Smooth muscle cell (in vitro differentiated cells): ENCODE measurements around the gene CERS2. TPM values are rescaled to one million over a fixed set of nuclear protein-coding genes. Genes with fewer than 3 reads are reported as not detected.

Experiments
- DNase-seq: peaks from one replicate; lab custom pipeline; 2025; ENCODE audit not compliant: unreplicated experiment; lab: John Stamatoyannopoulos, UW
- H2AFZ ChIP-seq: fragments of 200-600 bp; sonication (generic); 2 replicates; pipeline ENCODE4 v1.6.0; 2016; ENCODE audit warnings: antibody characterized with exemption, low read depth, mild to moderate bottlenecking
- H3F3A ChIP-seq: fragments of 200-600 bp; sonication (generic); 2 replicates; pipeline ENCODE4 v1.6.0; 2017; ENCODE audit warnings: antibody characterized with exemption, low read depth
- H3K27ac ChIP-seq: fragments of 200-600 bp; sonication (generic); 2 replicates; pipeline ENCODE4 v1.5.1; 2016; ENCODE audit warnings: low read depth, mild to moderate bottlenecking
- H3K27me3 ChIP-seq: fragments of 200-600 bp; sonication (generic); 2 replicates; pipeline ENCODE4 v1.6.1; 2016; ENCODE audit warnings: low read depth, mild to moderate bottlenecking
- H3K36me3 ChIP-seq: fragments of 200-600 bp; sonication (generic); 2 replicates; pipeline ENCODE4 v1.5.1; 2016; ENCODE audit warnings: low read depth
- H3K4me1 ChIP-seq: fragments of 200-600 bp; sonication (generic); 2 replicates; pipeline ENCODE4 v1.5.1; 2016; ENCODE audit warnings: low read depth
- H3K4me2 ChIP-seq: fragments of 200-600 bp; sonication (generic); 2 replicates; pipeline ENCODE4 v1.6.0; 2016; ENCODE audit warnings: mild to moderate bottlenecking
- H3K4me3 ChIP-seq: fragments of 200-600 bp; sonication (generic); 2 replicates; pipeline ENCODE4 v1.5.1; 2016; ENCODE audit warnings: mild to moderate bottlenecking
- H3K79me2 ChIP-seq: fragments of 200-600 bp; sonication (generic); 2 replicates; pipeline ENCODE4 v1.6.0; 2016; ENCODE audit warnings: low read depth, mild to moderate bottlenecking
- H3K9ac ChIP-seq: fragments of 200-600 bp; sonication (generic); 2 replicates; pipeline ENCODE4 v1.6.0; 2016; ENCODE audit warnings: low read depth
- H3K9me3 ChIP-seq: fragments of 200-600 bp; sonication (generic); replicated peaks from 2 replicates; pipeline ENCODE4 v1.5.1; 2016; ENCODE audit warnings: low read depth
- H4K20me1 ChIP-seq: fragments of 200-600 bp; sonication (generic); 2 replicates; pipeline ENCODE4 v1.6.0; 2016; ENCODE audit warnings: low read depth
- CTCF ChIP-seq: fragments of 200-600 bp; sonication (generic); IDR thresholded peaks from 2 replicates; pipeline ENCODE4 v1.5.1; 2017; ENCODE audit warnings: borderline replicate concordance, mild to moderate bottlenecking, antibody characterized with exemption; ENCODE audit not compliant: insufficient read depth, poor library complexity, severe bottlenecking
- WGBS: methylation state at CpG from one replicate; pipeline ENCODE4 v1.1.7; 2016; ENCODE audit warnings: low lambda C conversion rate; 5-methylcytosine and 5-hydroxymethylcytosine counted together
- polyA plus RNA-seq: library from polyadenylated mRNA; unstranded; fragments of >200 nt; fragmentation: Nextera tagmentation; extraction: Ambion mirVana; gene quantifications from 2 replicates; pipeline ENCODE4 v1.2.1, GENCODE V29; 2016
- small RNA-seq: library from RNA; depleted of rRNA; stranded (forward); fragments of <200 nt; gene quantifications from one replicate; pipeline ENCODE3, GENCODE V24; 2014
- total RNA-seq: library from RNA; depleted of rRNA; stranded (reverse); fragments of >200 nt; gene quantifications from 2 replicates; pipeline ENCODE4 v1.2.3, GENCODE V29; 2014

Gene CERS2
- total and polyA plus RNA-seq, 2 experiments from 2014 or later: 80.0 to 108 TPM

DNA sequence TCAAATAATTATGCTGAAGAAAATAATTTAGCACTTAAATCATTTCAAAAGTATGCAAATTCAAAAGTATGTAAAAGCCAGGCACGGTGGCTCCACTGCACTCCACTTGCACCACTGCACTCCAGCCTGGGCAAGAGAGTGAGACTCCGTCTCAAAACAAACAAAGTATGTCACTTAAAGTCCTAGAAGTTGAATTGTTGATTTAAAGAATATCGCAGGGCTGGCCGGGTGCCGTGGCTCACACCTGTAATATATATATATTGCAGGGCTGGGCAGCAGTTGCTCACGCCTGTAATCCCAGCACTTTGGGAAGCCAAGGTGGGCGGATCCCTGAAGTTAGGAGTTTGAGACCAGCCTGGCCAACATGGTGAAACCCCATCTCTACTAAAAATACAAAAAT, 57.2 kb downstream of the CERS2 start:
- no peaks in the 10 kb centered on the region for H3K79me2 ChIP-seq
- H3K4me1 ChIP-seq: no peaks in the 10 kb centered on the region
- no peak overlapping the region for H2AFZ ChIP-seq
- no peak overlapping the region for H3K4me3 ChIP-seq
- DNase-seq: no peak
- H3K36me3 ChIP-seq: no peaks in the 10 kb centered on the region
- H3K9ac ChIP-seq: no peak overlapping the region
- no peak overlapping the region for H3K27ac ChIP-seq
- H3K9me3 ChIP-seq: no peaks in the 10 kb centered on the region
- TF ChIP-seq CTCF: no peak
- no peaks in the 10 kb centered on the region for H3K27me3 ChIP-seq
- no peak overlapping the region for H3K4me2 ChIP-seq
- WGBS: 94% methylated on average over 7 of the region's 7 CpGs
- H3F3A ChIP-seq: no peaks in the 10 kb centered on the region
- H4K20me1 ChIP-seq: no peaks in the 10 kb centered on the region

Small RNA genes lying within 50 kb of the gene (small RNA-seq; reads per million reads assigned to genes)
- gene RNU6-884P: not detected

Other genes starting within 250 kb of the CERS2 start
- 1.0 and 2.8 TPM in 2 replicates for gene CTSS, start 209.1 kb downstream of the CERS2 start, total RNA-seq
- gene CTSS, start 209.1 kb downstream of the CERS2 start, polyA plus RNA-seq: 1.3 and 1.4 TPM in 2 replicates
- gene CTSK, start 166.6 kb downstream of the CERS2 start, total RNA-seq: 12.2 and 14.6 TPM in 2 replicates
- gene CTSK, start 166.6 kb downstream of the CERS2 start, polyA plus RNA-seq: 11.5 and 12.4 TPM in 2 replicates
- 33.8 and 35.8 TPM in 2 replicates for gene ARNT, start 98.2 kb downstream of the CERS2 start, total RNA-seq
- gene ARNT, start 98.2 kb downstream of the CERS2 start, polyA plus RNA-seq: 28.8 and 33.7 TPM in 2 replicates
- gene CTXND2, start 87.7 kb downstream of the CERS2 start, total RNA-seq: not detected in 2 replicates
- not detected in 2 replicates for gene CTXND2, start 87.7 kb downstream of the CERS2 start, polyA plus RNA-seq
- gene SETDB1, start 48.5 kb downstream of the CERS2 start, total RNA-seq: 19.1 and 36.6 TPM in 2 replicates
- 11.3 and 11.6 TPM in 2 replicates for gene SETDB1, start 48.5 kb downstream of the CERS2 start, polyA plus RNA-seq
- gene ANXA9, start 7.5 kb upstream of the CERS2 start, total RNA-seq: 0.67 and 2.6 TPM in 2 replicates
- 0.19 and 0.31 TPM in 2 replicates for gene ANXA9, start 7.5 kb upstream of the CERS2 start, polyA plus RNA-seq
- gene MINDY1, start 32.1 kb upstream of the CERS2 start, total RNA-seq: 3.2 and 4.9 TPM in 2 replicates
- 2.4 and 8.5 TPM in 2 replicates for gene MINDY1, start 32.1 kb upstream of the CERS2 start, polyA plus RNA-seq
- gene PRUNE1, start 33.6 kb upstream of the CERS2 start, total RNA-seq: 15.2 and 16.8 TPM in 2 replicates
- 10.1 and 19.5 TPM in 2 replicates for gene PRUNE1, start 33.6 kb upstream of the CERS2 start, polyA plus RNA-seq
- gene BNIPL, start 61.8 kb upstream of the CERS2 start, total RNA-seq: 5.3 and 5.6 TPM in 2 replicates
- 0.93 and 1.2 TPM in 2 replicates for gene BNIPL, start 61.8 kb upstream of the CERS2 start, polyA plus RNA-seq
- gene C1orf56, start 72.9 kb upstream of the CERS2 start, total RNA-seq: 1.2 and 1.6 TPM in 2 replicates
- gene C1orf56, start 72.9 kb upstream of the CERS2 start, polyA plus RNA-seq: 4.4 and 8.0 TPM in 2 replicates
- 63.3 and 75.9 TPM in 2 replicates for gene CDC42SE1, start 84.8 kb upstream of the CERS2 start, total RNA-seq
- gene CDC42SE1, start 84.8 kb upstream of the CERS2 start, polyA plus RNA-seq: 15.2 and 20.8 TPM in 2 replicates
- 50.1 and 53.4 TPM in 2 replicates for gene MLLT11, start 85.6 kb upstream of the CERS2 start, total RNA-seq
- 73.2 and 74.2 TPM in 2 replicates for gene MLLT11, start 85.6 kb upstream of the CERS2 start, polyA plus RNA-seq
- 3.6 and 9.1 TPM in 2 replicates for gene GABPB2, start 95.9 kb upstream of the CERS2 start, total RNA-seq
- gene GABPB2, start 95.9 kb upstream of the CERS2 start, polyA plus RNA-seq: 1.3 and 3.0 TPM in 2 replicates
- gene SEMA6C, start 171.8 kb upstream of the CERS2 start, total RNA-seq: 9.3 and 9.5 TPM in 2 replicates
- gene SEMA6C, start 171.8 kb upstream of the CERS2 start, polyA plus RNA-seq: 8.1 and 10.4 TPM in 2 replicates
- gene TNFAIP8L2, start 181.8 kb upstream of the CERS2 start, total RNA-seq: not detected in 2 replicates
- gene TNFAIP8L2, start 181.8 kb upstream of the CERS2 start, polyA plus RNA-seq: 0.14 TPM in 1 of 2 replicates, not detected in the other
- 9.7 and 17.8 TPM in 2 replicates for gene LYSMD1, start 191.1 kb upstream of the CERS2 start, total RNA-seq
- gene LYSMD1, start 191.1 kb upstream of the CERS2 start, polyA plus RNA-seq: 1.9 and 2.5 TPM in 2 replicates
- 49.7 and 58.6 TPM in 2 replicates for gene SCNM1, start 191.3 kb upstream of the CERS2 start, total RNA-seq
- 94.8 and 105 TPM in 2 replicates for gene SCNM1, start 191.3 kb upstream of the CERS2 start, polyA plus RNA-seq
- gene TMOD4, start 201.1 kb upstream of the CERS2 start, total RNA-seq: not detected in 2 replicates
- gene TMOD4, start 201.1 kb upstream of the CERS2 start, polyA plus RNA-seq: 0.37 TPM in 1 of 2 replicates, not detected in the other
- gene VPS72, start 215.4 kb upstream of the CERS2 start, total RNA-seq: 35.0 and 44.9 TPM in 2 replicates
- gene VPS72, start 215.4 kb upstream of the CERS2 start, polyA plus RNA-seq: 57.9 and 74.1 TPM in 2 replicates
- gene PIP5K1A, start 223.7 kb upstream of the CERS2 start, total RNA-seq: 54.6 and 78.2 TPM in 2 replicates
- 24.1 and 25.8 TPM in 2 replicates for gene PIP5K1A, start 223.7 kb upstream of the CERS2 start, polyA plus RNA-seq